Suppressor macrophage (primary cell): ENCODE data around the gene TMEM109.

Source experiments
- DNase-seq, 4 experiments: peaks; one replicate each; pipeline ENCODE4 v3.0.0-alpha.2; 2020 to 2022

Gene TMEM109

DNA sequence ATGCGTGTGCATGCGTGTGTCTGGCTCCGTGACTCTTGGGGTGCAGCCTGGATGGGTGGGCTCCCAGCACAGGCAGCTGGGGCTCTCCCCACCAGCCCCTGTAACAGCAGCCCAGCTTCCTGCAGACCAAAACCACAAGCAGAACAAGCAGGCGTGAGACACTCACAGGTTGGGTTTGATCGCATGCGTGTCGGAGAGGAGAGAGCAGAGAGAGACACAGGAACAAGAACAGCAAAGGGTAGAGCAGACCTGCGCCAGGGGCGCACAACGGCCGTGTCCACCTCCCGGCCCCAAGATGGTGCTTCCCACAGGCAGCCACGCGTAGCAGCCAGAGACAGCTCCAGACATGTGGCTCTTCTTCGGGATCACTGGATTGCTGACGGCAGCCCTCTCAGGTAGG is 57.6 kb downstream of the TMEM109 start, which contains the start of gene CD6:
TSS of gene CD6 (plus strand) at position 161 of the 400 bp plus-strand sequence. CDS start at position 347, 186 bp downstream.
- no peak for DNase-seq

DNA sequence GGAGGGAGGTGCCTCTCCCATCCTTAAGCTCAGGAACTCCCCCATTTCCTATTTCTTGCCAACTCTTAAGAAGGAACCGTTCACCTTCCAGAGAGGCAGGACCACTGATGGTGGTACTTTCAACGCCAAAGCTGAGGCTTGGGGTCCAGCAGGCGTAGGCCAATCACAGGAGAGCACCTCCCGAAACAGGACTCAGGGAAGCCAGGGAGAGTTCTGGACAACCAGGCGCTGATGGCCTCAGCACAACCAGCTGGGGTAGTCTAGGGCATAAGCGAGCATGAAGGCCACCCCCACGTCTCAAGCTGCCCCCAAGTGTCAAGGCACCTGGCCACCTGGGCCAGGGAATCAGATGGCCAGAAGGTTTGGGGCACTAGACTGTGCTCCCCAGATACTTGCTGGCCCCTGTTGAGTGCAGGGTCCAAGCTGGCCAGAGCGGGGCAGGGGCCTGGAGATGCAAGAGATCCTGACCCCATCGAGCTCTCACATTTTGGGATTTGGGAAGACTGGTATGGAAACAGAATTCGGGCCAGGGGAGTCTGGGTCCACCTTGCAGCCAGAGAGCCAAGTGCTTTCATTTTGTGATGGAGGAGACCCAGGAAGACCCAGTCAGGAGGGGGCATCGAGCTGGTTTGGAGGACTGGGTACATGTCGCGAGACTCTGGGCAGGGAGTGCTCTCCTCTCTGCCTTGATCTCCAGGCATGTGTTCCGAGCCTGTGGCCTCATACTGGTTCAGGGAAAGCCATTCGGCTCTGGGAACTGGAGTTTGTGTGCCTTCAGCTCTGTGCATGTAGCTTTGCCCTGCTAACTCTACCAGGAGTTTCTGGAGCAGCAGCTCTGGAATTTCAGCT is 58.4 kb downstream of the TMEM109 start:
- peak in 1 of 4 experiments; percentile 2 for DNase-seq
